ENCODE measurements around the gene SEC22A. TPM values are rescaled to one million over a fixed set of nuclear protein-coding genes. Genes with fewer than 3 reads are reported as not detected.

SEC22A gene
- polyA plus RNA-seq, 4 donors, result 24.8 to 28.7 (median 26.3) TPM

Other genes with a start within 250 kb of the SEC22A start
- 10 to 100 TPM; 22.3 to 30.1 (median 25.6) TPM for gene SEMA5B, start 174.2 kb upstream of the SEC22A start, polyA plus RNA-seq (ENCODE audit: insufficient read length in 4 of 4)
- 10 to 100 TPM; 23.4 to 29.8 (median 27.7) TPM for gene PDIA5, start 134.9 kb upstream of the SEC22A start, polyA plus RNA-seq (ENCODE audit: insufficient read length in 4 of 4)
- 10 to 100 TPM; 10.4 to 14.7 (median 13.0) TPM for gene ADCY5, start 247.1 kb downstream of the SEC22A start, polyA plus RNA-seq (ENCODE audit: insufficient read length in 4 of 4)